Esophagus muscularis mucosa (tissue), 4 donors: ENCODE measurements around the gene GJE1. TPM values are rescaled to one million over a fixed set of nuclear protein-coding genes. Genes with fewer than 3 reads are reported as not detected.

Experiments used
- DNase-seq: peaks from one replicate; pipeline ENCODE4 v3.0.0-alpha.2; 2017; ENCODE audit errors: extremely low spot score
- H3K27ac ChIP-seq, 4 donors: fragments of 200-600 bp; sonication (generic); replicated peaks in 1 of 4; 1 replicate in 3 of 4; 2 replicates in 1 of 4; pipeline ENCODE4 v1.5.1; 2016 to 2019; ENCODE audit warnings: mild to moderate bottlenecking in 1 of 4
- H3K27me3 ChIP-seq, 4 donors: fragments of 200-600 bp; sonication (generic); one replicate each; pipeline versions ENCODE4 v1.5.1 to v1.6.0; 2016 to 2019
- H3K36me3 ChIP-seq, 4 donors: fragments of 200-600 bp; sonication (generic); one replicate each; pipeline ENCODE4 v1.5.1; 2016 to 2019
- H3K4me1 ChIP-seq, 4 donors: fragments of 200-600 bp; sonication (generic); one replicate each; pipeline ENCODE4 v1.5.1; 2016 to 2019
- H3K4me3 ChIP-seq, 4 donors: fragments of 200-600 bp; sonication (generic); 1 replicate in 2 of 4; 2 replicates in 2 of 4; pipeline ENCODE4 v1.5.1; 2016 to 2019; ENCODE audit warnings: mild to moderate bottlenecking in 4 of 4, moderate library complexity in 1 of 4
- H3K9me3 ChIP-seq, 4 donors: fragments of 200-600 bp; sonication (generic); 1 replicate in 3 of 4; 2 replicates in 1 of 4; pipeline ENCODE4 v1.5.1; 2016 to 2019
- CTCF ChIP-seq, 3 experiments: fragments of 200-600 bp in 2 of 3; fragments of 450-650 bp in 1 of 3; sonication (generic) in 2 of 3; IDR thresholded peaks; one replicate each; pipeline ENCODE4 v1.5.1; 2017 to 2019; ENCODE audit warnings: antibody characterized with exemption in 3 of 3, mild to moderate bottlenecking in 2 of 3, moderate library complexity in 1 of 3
- EP300 ChIP-seq: sonication (generic); formaldehyde crosslinking; IDR thresholded peaks from one replicate; pipeline ENCODE4 v1.6.1; 2017; ENCODE audit warnings: antibody characterized with exemption
- POLR2A ChIP-seq: fragments of 450-650 bp; IDR thresholded peaks from one replicate; pipeline ENCODE4 v1.6.1; 2017; ENCODE audit warnings: antibody characterized with exemption, moderate library complexity, mild to moderate bottlenecking, low read depth
- POLR2AphosphoS5 ChIP-seq, 2 donors: sonication (generic); formaldehyde crosslinking; IDR thresholded peaks; one replicate each; pipeline ENCODE4 v1.6.1; 2017; ENCODE audit warnings: antibody characterized with exemption in 2 of 2
- WGBS: methylation state at CpG from one replicate; pipeline ENCODE4 v1.1.5; 2018; 5-methylcytosine and 5-hydroxymethylcytosine counted together
- intact Hi-C: fragments of 100-400 bp; cut with DNase I; formaldehyde crosslinking; loops from one replicate; pipeline ENCODE4 v1.15.1; 2023
- total RNA-seq, 4 donors: library from RNA; depleted of rRNA; stranded (reverse); fragments of >200 nt; gene quantifications; one replicate each; pipeline versions ENCODE4 v1.1.0 to v1.2.1, GENCODE V29; 2016

GJE1 gene
- total RNA-seq, 4 donors from 2014 or later: not detected

GRCh38 chr6:142184307-142184706, 51.6 kb downstream of the GJE1 start:
- intact Hi-C loops: no loop called here
- H3K4me3 ChIP-seq: no peak overlapping the region
- 88% methylated on average over 2 of the region's 2 CpGs for WGBS
- TF ChIP-seq EP300 (no peak), CTCF (IDR thresholded peaks at IDR 0.05) (no peak), POLR2A (no peak), POLR2AphosphoS5 (IDR thresholded peaks at IDR 0.05) (no peak)
- H3K36me3 ChIP-seq: peaks cover 0 to 3% (median under 1%) of the 10 kb centered on the region in 4 donors
- DNase-seq: no peak
- no peaks in the 10 kb centered on the region for H3K9me3 ChIP-seq
- peaks cover 6 to 11% (median 10%) of the 10 kb centered on the region in 4 donors for H3K4me1 ChIP-seq
- no peak overlapping the region for H3K27ac ChIP-seq
- H3K27me3 ChIP-seq: no peaks in the 10 kb centered on the region

Other genes with a start within 250 kb of the GJE1 start
- not detected for gene NMBR, start 14.2 kb downstream of the GJE1 start, total RNA-seq
- 10 to 100 TPM; 25.7 to 37.9 (median 28.2) TPM for gene VTA1, start 14.3 kb downstream of the GJE1 start, total RNA-seq
- 10 to 100 TPM in 1 of 4 donors, 1 to 10 TPM in 3; 5.5 to 11.8 (median 8.0) TPM for gene ADGRG6, start 169.1 kb downstream of the GJE1 start, total RNA-seq